Stimulated activated CD8-positive, alpha-beta memory T cell treated with anti-CD3 and anti-CD28 coated beads, Interleukin-7, amount 100 ng/mL, for 4 hours (primary cell): ENCODE data around the gene AJM1.
"Not testable (repeated sequence)": the region's sequence is repeated elsewhere in the genome, so short reads cannot be mapped to it uniquely, and the experiment has no call there.

Source experiments
- DNase-seq, 2 donors: peaks; one replicate each; pipeline ENCODE4 v3.0.0-alpha.2; 2020; ENCODE audit warnings: low read depth in 2 of 2

AJM1 gene

GRCh38 chr9:136831002-136831719 lies 11.1 kb upstream of the AJM1 start:
- no peak for DNase-seq

- no peak for DNase-seq
These were observed 10.6 kb upstream of the AJM1 start for GRCh38 chr9:136831720-136832104.

GRCh38 chr9:136832581-136832980 lies 9.7 kb upstream of the AJM1 start:
- DNase-seq = no peak

GRCh38 chr9:136833381-136834048 lies 8.8 kb upstream of the AJM1 start:
- not testable (repeated sequence) for DNase-seq

GRCh38 chr9:136835162-136835931 lies 6.9 kb upstream of the AJM1 start:
- no peak for DNase-seq

- DNase-seq = no peak
These were observed 6.1 kb upstream of the AJM1 start for GRCh38 chr9:136835932-136836904.

- DNase-seq = no peak
These were observed 5.0 kb upstream of the AJM1 start for GRCh38 chr9:136837146-136837855.

GRCh38 chr9:136837856-136838277 lies 4.4 kb upstream of the AJM1 start:
- DNase-seq = not testable (repeated sequence)

GRCh38 chr9:136838314-136839228 lies 3.7 kb upstream of the AJM1 start:
- DNase-seq = no peak

GRCh38 chr9:136839229-136840139 lies 2.8 kb upstream of the AJM1 start:
- no peak for DNase-seq

- no peak for DNase-seq
These were observed 2.0 kb upstream of the AJM1 start for GRCh38 chr9:136840140-136840876.

- DNase-seq = no peak
These were observed 1.2 kb upstream of the AJM1 start for GRCh38 chr9:136840877-136841645.

GRCh38 chr9:136841646-136842379 lies 465 bp upstream of the AJM1 start:
- not testable (repeated sequence) for DNase-seq

- not testable (repeated sequence) for DNase-seq
These were observed 1.0 kb downstream of the AJM1 start for GRCh38 chr9:136843159-136843800.

- DNase-seq = peak; percentile 11 to 47
These were observed 1.8 kb downstream of the AJM1 start for GRCh38 chr9:136843801-136844740.
